Muscle layer of colon (tissue), 2 donors: Measurements from ENCODE around the gene LRRC19.
A peak's percentile ranks its signal among the peaks of the same experiment; 100 is the strongest.

Experiments used
- H3K27ac ChIP-seq: one replicate; pipeline ENCODE4 v1.7.0; 2013; ENCODE audit warnings: low read depth, mild to moderate bottlenecking, low read length, moderate library complexity
- H3K27me3 ChIP-seq, 2 donors: one replicate each; pipeline ENCODE4 v1.7.0; 2013; ENCODE audit warnings: low read length in 2 of 2, mild to moderate bottlenecking in 2 of 2; ENCODE audit not compliant: insufficient read depth in 2 of 2, control insufficient read depth in 1 of 2
- H3K36me3 ChIP-seq: one replicate; pipeline ENCODE4 v1.7.0; 2013; ENCODE audit warnings: mild to moderate bottlenecking, low read length; ENCODE audit not compliant: insufficient read depth
- H3K4me1 ChIP-seq: one replicate; pipeline ENCODE4 v1.7.0; 2013; ENCODE audit warnings: mild to moderate bottlenecking, low read length; ENCODE audit not compliant: insufficient read depth
- H3K4me3 ChIP-seq, 2 donors: one replicate each; pipeline ENCODE4 v1.7.0; 2013; ENCODE audit warnings: low read length in 2 of 2, low read depth in 1 of 2, mild to moderate bottlenecking in 1 of 2, moderate library complexity in 1 of 2
- H3K9ac ChIP-seq: one replicate; pipeline ENCODE4 v1.7.0; 2013; ENCODE audit warnings: low read length
- H3K9me3 ChIP-seq: one replicate; pipeline ENCODE4 v1.7.0; 2013; ENCODE audit warnings: mild to moderate bottlenecking, low read length
- donor health status: abdominal sarcoma.
- donor health status: Adenocarcinoma of cecum.

Gene LRRC19

DNA sequence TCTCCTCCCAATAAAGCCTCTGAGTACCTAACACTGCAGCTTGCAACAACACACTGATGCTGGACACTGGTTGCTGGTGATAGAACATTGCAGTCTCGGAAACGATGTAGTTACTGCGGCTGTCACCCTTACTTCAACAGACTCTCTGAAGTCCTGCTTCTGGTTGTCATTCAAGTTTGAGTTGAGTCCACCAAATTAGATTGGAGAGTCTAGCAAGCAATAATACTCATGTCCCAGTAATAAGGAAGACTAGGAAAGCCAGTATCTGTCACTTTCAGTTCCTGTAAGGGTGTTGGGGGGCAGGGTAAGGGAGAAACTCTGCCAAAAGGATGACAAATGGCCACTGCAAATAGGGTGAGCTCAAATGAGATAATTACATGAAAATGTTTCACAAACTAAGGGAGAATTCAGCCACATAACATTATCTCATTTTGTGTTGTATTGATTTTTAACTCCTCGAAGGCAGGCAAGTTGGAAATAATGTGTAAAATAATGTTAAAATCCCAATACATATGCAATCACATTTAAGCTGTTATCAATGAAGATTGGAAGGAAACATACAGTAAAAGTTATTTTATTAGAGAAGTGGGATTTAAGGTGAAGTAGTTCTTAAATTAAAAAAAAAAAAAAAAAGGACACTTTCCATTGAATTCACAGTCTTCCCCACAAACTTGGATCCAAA, 50.1 kb downstream of the LRRC19 start:
- peak overlapping the region; percentile 75 for H3K27ac ChIP-seq
- peaks cover 6% of the 10 kb centered on the region for H3K4me1 ChIP-seq
- peak overlapping the region; percentile 43 to 96 for H3K4me3 ChIP-seq
- H3K9ac ChIP-seq = peak overlapping the region; percentile 92
- H3K36me3 ChIP-seq = no peaks in the 10 kb centered on the region
- H3K27me3 ChIP-seq = no peaks in the 10 kb centered on the region
- no peaks in the 10 kb centered on the region for H3K9me3 ChIP-seq

GRCh38 chr9:26954050-26954508, 51.4 kb downstream of the LRRC19 start:
- Histone ChIP-seq H3K9me3 (no peaks in the 10 kb centered on the region), H3K27me3 (no peaks in the 10 kb centered on the region), H3K27ac (no peak overlapping the region), H3K4me1 (peaks cover 6% of the 10 kb centered on the region), H3K4me3 (no peak overlapping the region), H3K9ac (no peak overlapping the region), H3K36me3 (no peaks in the 10 kb centered on the region)

- Histone ChIP-seq H3K4me3 (no peak overlapping the region), H3K9me3 (no peaks in the 10 kb centered on the region), H3K4me1 (peaks cover 5% of the 10 kb centered on the region), H3K36me3 (no peaks in the 10 kb centered on the region), H3K9ac (no peak overlapping the region), H3K27ac (no peak overlapping the region), H3K27me3 (no peaks in the 10 kb centered on the region)
Observed at GRCh38 chr9:26951794-26952193, 53.7 kb downstream of the LRRC19 start.

- Histone ChIP-seq H3K4me3 (no peak overlapping the region), H3K36me3 (no peaks in the 10 kb centered on the region), H3K4me1 (peaks cover 10% of the 10 kb centered on the region), H3K27ac (no peak overlapping the region), H3K9me3 (no peaks in the 10 kb centered on the region), H3K27me3 (no peaks in the 10 kb centered on the region), H3K9ac (no peak overlapping the region)
Observed at GRCh38 chr9:26950521-26950920, 55.0 kb downstream of the LRRC19 start.

GRCh38 chr9:26949637-26950069, 55.8 kb downstream of the LRRC19 start:
- Histone ChIP-seq H3K4me3 (no peak overlapping the region), H3K9me3 (no peaks in the 10 kb centered on the region)

GRCh38 chr9:26947736-26948135, 57.7 kb downstream of the LRRC19 start:
- Histone ChIP-seq H3K36me3 (no peaks in the 10 kb centered on the region), H3K4me3 (peak overlapping the region; percentile 67 to 88), H3K4me1 (peaks cover 29% of the 10 kb centered on the region), H3K9me3 (no peaks in the 10 kb centered on the region), H3K27ac (peak overlapping the region; percentile 85), H3K27me3 (no peaks in the 10 kb centered on the region), H3K9ac (peak overlapping the region; percentile 91)

More at GRCh38 chr9:26949637-26950069, 55.8 kb downstream of the LRRC19 start:
- Histone ChIP-seq H3K27me3 (no peaks in the 10 kb centered on the region), H3K36me3 (no peaks in the 10 kb centered on the region), H3K9ac (no peak overlapping the region), H3K27ac (no peak overlapping the region), H3K4me1 (peaks cover 16% of the 10 kb centered on the region)

GRCh38 chr9:26946753-26947727, 58.4 kb downstream of the LRRC19 start, which contains the start of gene PLAA:
Gene PLAA (minus strand): TSS chr9:26947242. CDS start chr9:26947045, 197 bp downstream.
- H3K9me3 ChIP-seq = no peaks in the 10 kb centered on the region
- H3K9ac ChIP-seq = peak within 1 kb of the TSS; percentile 91

GRCh38 chr9:26945591-26945990, 59.9 kb downstream of the LRRC19 start:
- Histone ChIP-seq H3K9me3 (no peaks in the 10 kb centered on the region), H3K36me3 (no peaks in the 10 kb centered on the region), H3K27ac (no peak overlapping the region), H3K4me3 (peak overlapping the region; percentile 67 to 88), H3K9ac (no peak overlapping the region), H3K4me1 (peaks cover 29% of the 10 kb centered on the region), H3K27me3 (no peaks in the 10 kb centered on the region)

More at GRCh38 chr9:26946753-26947727, 58.4 kb downstream of the LRRC19 start, which contains the start of gene PLAA:
- no peaks in the 10 kb centered on the region for H3K27me3 ChIP-seq
- H3K4me1 ChIP-seq = peaks cover 29% of the 10 kb centered on the region
- no peaks in the 10 kb centered on the region for H3K36me3 ChIP-seq
- peak within 1 kb of the TSS; percentile 67 to 88 for H3K4me3 ChIP-seq
- H3K27ac ChIP-seq = peak within 1 kb of the TSS; percentile 85
